Esophagus squamous epithelium (tissue), 5 donors: ENCODE results near the gene BCL11B. TPM values are rescaled to one million over a fixed set of nuclear protein-coding genes. Genes with fewer than 3 reads are reported as not detected.

Experiments used
- DNase-seq: peaks from one replicate; lab custom pipeline; 2025; lab: John Stamatoyannopoulos, UW
- H3K27ac ChIP-seq, 4 donors: fragments of 200-600 bp; sonication (generic); one replicate each; pipeline ENCODE4 v1.5.1; 2016 to 2019; ENCODE audit warnings: mild to moderate bottlenecking in 1 of 4
- H3K27me3 ChIP-seq, 4 donors: fragments of 200-600 bp; sonication (generic); 1 replicate in 3 of 4; 2 replicates in 1 of 4; pipeline versions ENCODE4 v1.5.1 to v1.6.0; 2017 to 2021; ENCODE audit warnings: antibody characterized with exemption in 1 of 4
- H3K36me3 ChIP-seq, 3 donors: fragments of 200-600 bp; sonication (generic); one replicate each; pipeline ENCODE4 v1.5.1; 2016 to 2019
- H3K4me1 ChIP-seq, 3 donors: fragments of 200-600 bp; sonication (generic); one replicate each; pipeline ENCODE4 v1.5.1; 2017 to 2019
- H3K4me3 ChIP-seq, 4 donors: fragments of 200-600 bp; sonication (generic); 1 replicate in 3 of 4; 2 replicates in 1 of 4; pipeline ENCODE4 v1.5.1; 2016 to 2019; ENCODE audit warnings: mild to moderate bottlenecking in 2 of 4, moderate library complexity in 1 of 4
- H3K9me3 ChIP-seq, 3 donors: fragments of 200-600 bp; sonication (generic); one replicate each; pipeline ENCODE4 v1.5.1; 2016 to 2019
- POLR2A ChIP-seq, 4 donors: fragments of 450-650 bp; IDR thresholded peaks; one replicate each; pipeline ENCODE4 v1.6.1; 2017; ENCODE audit warnings: antibody characterized with exemption in 4 of 4, mild to moderate bottlenecking in 4 of 4, moderate library complexity in 3 of 4
- WGBS, 2 donors: methylation state at CpG; one replicate each; pipeline ENCODE4 v1.1.5; 2018; 5-methylcytosine and 5-hydroxymethylcytosine counted together
- intact Hi-C: fragments of 100-400 bp; cut with DNase I; formaldehyde crosslinking; loops from one replicate; pipeline ENCODE4 v1.15.0; 2022
- total RNA-seq, 4 donors: library from RNA; depleted of rRNA; stranded (reverse); fragments of >200 nt; gene quantifications; one replicate each; pipeline ENCODE4 v1.1.0, GENCODE V29; 2016
- TF ChIP-seq, protein P1 (sequence below), 6 experiments: fragments of 450-650 bp in 4 of 6; fragments of 200-600 bp in 2 of 6; sonication (generic) in 2 of 6; IDR thresholded peaks; one replicate each; pipeline ENCODE4 v1.5.1; 2016 to 2019; ENCODE audit warnings: antibody characterized with exemption in 6 of 6, mild to moderate bottlenecking in 4 of 6, moderate library complexity in 4 of 6
- donor health status: DM: yes; HTN: yes; CAD: no.

Gene BCL11B
- total RNA-seq, 4 donors from 2014 or later = 10.1 to 19.3 (median 12.9) TPM

DNA sequence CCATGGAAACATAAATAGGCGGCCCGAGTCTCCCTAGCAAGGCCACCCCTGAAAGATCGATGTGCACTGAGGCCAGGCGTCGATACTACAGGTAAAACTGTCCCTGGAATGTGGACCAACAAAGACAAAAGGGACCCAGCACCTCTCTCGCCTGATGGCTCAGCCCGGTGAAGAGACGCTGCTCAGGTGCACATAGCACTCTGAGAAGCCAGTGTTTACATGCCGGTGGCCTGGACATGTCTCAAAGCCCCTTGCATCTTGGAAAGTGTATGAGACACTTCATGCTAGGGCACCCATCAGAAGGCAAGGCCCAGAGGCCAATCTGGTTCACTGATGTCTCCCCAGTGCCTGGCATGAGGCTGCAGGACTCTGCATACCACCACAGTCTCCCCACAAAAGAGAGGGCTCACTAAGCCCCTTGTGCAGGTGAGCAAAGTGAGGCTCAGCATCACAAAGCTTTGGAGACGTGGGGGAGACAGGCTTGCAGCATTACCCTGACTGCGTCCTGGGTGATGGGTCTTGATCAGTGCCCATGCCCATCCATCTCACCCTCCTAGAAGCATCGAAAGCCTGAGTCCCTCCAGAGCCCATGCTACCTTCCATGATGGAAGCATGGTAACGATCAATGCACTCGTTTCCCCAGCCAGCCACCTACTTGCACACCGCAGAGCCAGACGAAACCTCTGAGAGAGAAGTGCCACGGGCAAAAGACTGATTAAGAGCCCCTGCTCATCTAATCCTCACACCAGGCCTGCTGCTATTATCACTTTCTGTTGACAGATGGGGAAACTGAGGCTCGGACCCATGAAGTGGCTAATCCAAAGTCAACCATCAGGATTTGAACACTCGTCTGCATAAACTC, 16.1 kb downstream of the BCL11B start:
- TF ChIP-seq POLR2A (IDR thresholded peaks at IDR 0.05) = no peak
- TF ChIP-seq, protein P1, sequence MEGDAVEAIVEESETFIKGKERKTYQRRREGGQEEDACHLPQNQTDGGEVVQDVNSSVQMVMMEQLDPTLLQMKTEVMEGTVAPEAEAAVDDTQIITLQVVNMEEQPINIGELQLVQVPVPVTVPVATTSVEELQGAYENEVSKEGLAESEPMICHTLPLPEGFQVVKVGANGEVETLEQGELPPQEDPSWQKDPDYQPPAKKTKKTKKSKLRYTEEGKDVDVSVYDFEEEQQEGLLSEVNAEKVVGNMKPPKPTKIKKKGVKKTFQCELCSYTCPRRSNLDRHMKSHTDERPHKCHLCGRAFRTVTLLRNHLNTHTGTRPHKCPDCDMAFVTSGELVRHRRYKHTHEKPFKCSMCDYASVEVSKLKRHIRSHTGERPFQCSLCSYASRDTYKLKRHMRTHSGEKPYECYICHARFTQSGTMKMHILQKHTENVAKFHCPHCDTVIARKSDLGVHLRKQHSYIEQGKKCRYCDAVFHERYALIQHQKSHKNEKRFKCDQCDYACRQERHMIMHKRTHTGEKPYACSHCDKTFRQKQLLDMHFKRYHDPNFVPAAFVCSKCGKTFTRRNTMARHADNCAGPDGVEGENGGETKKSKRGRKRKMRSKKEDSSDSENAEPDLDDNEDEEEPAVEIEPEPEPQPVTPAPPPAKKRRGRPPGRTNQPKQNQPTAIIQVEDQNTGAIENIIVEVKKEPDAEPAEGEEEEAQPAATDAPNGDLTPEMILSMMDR (IDR thresholded peaks at IDR 0.05) = no peak
- H3K36me3 ChIP-seq = peaks cover 0 to 18% (median 0%) of the 10 kb centered on the region in 3 donors
- WGBS, 2 donors = 70 to 78% methylated on average over 14 to 16 of the region's 19 CpGs
- H3K27ac ChIP-seq = peak overlapping the region in 3 of 4 donors; percentile 73 to 86 (median 83)
- H3K4me3 ChIP-seq = no peak overlapping the region
- intact Hi-C loops = no loop called here
- no peak for DNase-seq
- no peaks in the 10 kb centered on the region for H3K9me3 ChIP-seq
- H3K4me1 ChIP-seq = peaks cover 13 to 92% (median 14%) of the 10 kb centered on the region in 3 donors
- peaks cover 0 to 47% (median 0%) of the 10 kb centered on the region in 4 donors for H3K27me3 ChIP-seq

DNA sequence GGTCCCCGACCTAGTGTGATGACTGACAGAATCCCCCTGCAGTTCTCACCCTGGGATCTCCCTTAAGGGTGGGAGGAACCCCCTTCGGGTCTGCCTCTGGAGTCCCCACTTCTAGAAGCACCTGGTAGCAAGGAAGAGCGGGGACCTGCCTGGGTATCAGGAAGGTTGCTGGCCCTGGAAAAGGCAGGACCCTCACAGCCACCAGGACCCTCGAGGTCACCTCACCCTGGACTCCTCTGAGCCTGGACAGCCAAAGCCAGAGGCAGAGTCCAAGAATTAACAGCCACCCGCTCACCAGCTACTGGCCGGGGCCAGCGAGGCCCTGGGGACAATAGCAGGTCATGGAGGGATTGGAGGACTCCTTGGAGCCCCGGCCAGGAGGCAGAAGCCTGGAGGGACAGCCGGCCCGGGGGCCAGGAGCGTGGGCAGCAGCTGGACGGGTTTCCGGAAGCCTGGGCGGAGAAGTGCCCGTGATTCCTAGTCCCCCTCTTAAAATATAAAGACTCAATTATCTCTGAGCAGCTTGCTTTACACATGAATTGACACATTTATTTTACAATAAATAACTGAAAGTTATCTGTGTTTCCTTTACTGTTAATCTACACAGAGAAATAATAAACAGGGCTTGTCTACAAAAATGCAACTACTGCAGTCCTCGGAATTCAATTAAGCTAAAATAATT, 17.5 kb downstream of the BCL11B start:
- H3K36me3 ChIP-seq = peaks cover 0 to 18% (median 0%) of the 10 kb centered on the region in 3 donors
- peaks cover 0 to 43% (median 0%) of the 10 kb centered on the region in 4 donors for H3K27me3 ChIP-seq
- peaks cover 6 to 82% (median 17%) of the 10 kb centered on the region in 3 donors for H3K4me1 ChIP-seq
- 73 to 79% methylated on average over 16 of the region's 16 CpGs for WGBS, 2 donors
- H3K9me3 ChIP-seq = no peaks in the 10 kb centered on the region
- intact Hi-C loops = no loop called here
- no peak for DNase-seq
- peak overlapping the region in 2 of 4 donors; percentile 16 to 52 for H3K27ac ChIP-seq
- no peak overlapping the region for H3K4me3 ChIP-seq
- no peak for TF ChIP-seq POLR2A (IDR thresholded peaks at IDR 0.05)

DNA sequence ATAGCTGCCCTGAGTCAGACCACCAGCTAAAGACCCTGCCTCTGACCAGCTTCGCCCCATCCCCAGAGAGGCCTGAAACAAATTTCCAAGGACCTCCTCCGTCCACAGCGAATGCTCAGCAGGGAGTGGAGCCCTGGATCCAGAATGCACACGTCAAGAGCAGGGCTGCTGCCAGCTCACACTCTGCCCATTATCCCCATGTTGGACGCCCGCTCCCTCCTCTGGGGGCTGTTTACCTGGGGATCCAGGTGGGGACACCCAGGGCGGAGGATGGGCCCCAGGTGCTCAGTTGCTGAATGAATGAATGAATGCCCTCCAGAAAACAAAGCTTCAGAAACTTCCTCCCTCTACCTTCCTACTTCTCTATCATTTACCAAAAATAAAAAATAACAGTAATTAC, 18.1 kb downstream of the BCL11B start:
- 83 to 90% methylated on average over 2 to 7 of the region's 7 CpGs for WGBS, 2 donors
- Histone ChIP-seq H3K4me1 (peaks cover 9 to 82% (median 20%) of the 10 kb centered on the region in 3 donors), H3K36me3 (peaks cover 0 to 18% (median 0%) of the 10 kb centered on the region in 3 donors), H3K27ac (peak overlapping the region in 3 of 4 donors; percentile 16 to 52 (median 26)), H3K27me3 (peaks cover 0 to 48% (median 0%) of the 10 kb centered on the region in 4 donors), H3K9me3 (no peaks in the 10 kb centered on the region), H3K4me3 (no peak overlapping the region)
- TF ChIP-seq, protein P1 (IDR thresholded peaks at IDR 0.05) = no peak
- no peak for TF ChIP-seq POLR2A (IDR thresholded peaks at IDR 0.05)
- intact Hi-C loops = no loop called here
- DNase-seq = no peak

DNA sequence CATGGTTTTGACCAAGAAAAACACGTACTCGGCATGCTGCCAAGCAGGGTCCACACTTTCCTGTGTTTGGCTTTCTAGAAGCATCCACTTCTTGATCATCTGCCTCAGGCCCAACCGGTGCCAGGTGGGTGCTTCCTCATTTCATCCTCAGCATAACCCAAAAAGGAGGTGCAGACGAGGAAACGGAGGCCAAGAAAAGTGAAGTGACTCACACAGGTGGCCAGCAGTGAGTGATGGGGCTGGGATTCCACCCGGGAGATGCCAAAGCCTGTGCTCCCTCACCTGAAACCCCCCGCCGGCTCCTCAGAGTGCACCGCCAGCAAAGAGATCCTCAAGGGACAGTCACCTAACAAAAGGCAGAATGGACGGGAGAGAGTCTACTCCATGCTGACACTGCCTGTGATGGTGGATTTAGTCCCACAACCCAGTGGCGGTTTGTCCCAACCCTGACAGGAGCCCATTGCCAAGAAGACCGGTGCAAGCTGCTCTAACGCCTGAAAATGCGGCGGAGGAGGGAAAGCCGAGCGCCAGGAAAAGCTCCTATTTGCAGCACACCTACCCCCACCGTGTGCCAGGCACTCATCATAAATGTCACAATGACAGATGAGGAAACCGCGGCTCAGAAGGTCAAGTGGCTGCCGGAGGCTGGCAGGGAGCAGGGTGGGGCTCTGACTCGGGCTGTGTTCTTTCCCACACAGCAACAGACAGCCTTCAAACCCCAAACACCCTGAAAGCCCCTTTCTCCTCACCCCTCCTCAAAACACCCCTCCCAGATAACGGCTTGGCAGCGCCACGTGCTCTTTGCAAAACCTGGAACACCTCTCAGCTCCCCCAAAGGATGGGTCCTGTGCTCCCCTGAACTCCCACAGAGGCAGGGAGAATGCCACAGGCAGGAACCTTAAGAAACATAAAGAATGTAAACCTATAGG, 18.8 kb downstream of the BCL11B start:
- H3K9me3 ChIP-seq = no peaks in the 10 kb centered on the region
- peaks cover 0 to 52% (median 0%) of the 10 kb centered on the region in 4 donors for H3K27me3 ChIP-seq
- peaks cover 9 to 82% (median 17%) of the 10 kb centered on the region in 3 donors for H3K4me1 ChIP-seq
- TF ChIP-seq, protein P1 (IDR thresholded peaks at IDR 0.05) = no peak
- TF ChIP-seq POLR2A (IDR thresholded peaks at IDR 0.05) = peak in 1 of 4 donors; percentile 7
- peak overlapping the region in 3 of 4 donors; percentile 26 to 52 (median 34) for H3K27ac ChIP-seq
- WGBS, 2 donors = 37 to 63% methylated on average over 7 to 10 of the region's 25 CpGs
- DNase-seq = no peak
- peaks cover 0 to 18% (median 0%) of the 10 kb centered on the region in 3 donors for H3K36me3 ChIP-seq
- H3K4me3 ChIP-seq = peak overlapping the region in 1 of 4 donors; percentile 2
- intact Hi-C loops = no loop called here
